CD4-positive, alpha-beta T cell treated with Interleukin-12 subunit alpha and Interleukin-12 subunit beta, for 1 hour (primary cell): ENCODE results near the gene AFM.

Source experiments
- DNase-seq: peaks from one replicate; pipeline ENCODE4 v3.0.0-alpha.2; 2020

AFM gene, protein sequence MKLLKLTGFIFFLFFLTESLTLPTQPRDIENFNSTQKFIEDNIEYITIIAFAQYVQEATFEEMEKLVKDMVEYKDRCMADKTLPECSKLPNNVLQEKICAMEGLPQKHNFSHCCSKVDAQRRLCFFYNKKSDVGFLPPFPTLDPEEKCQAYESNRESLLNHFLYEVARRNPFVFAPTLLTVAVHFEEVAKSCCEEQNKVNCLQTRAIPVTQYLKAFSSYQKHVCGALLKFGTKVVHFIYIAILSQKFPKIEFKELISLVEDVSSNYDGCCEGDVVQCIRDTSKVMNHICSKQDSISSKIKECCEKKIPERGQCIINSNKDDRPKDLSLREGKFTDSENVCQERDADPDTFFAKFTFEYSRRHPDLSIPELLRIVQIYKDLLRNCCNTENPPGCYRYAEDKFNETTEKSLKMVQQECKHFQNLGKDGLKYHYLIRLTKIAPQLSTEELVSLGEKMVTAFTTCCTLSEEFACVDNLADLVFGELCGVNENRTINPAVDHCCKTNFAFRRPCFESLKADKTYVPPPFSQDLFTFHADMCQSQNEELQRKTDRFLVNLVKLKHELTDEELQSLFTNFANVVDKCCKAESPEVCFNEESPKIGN

DNA sequence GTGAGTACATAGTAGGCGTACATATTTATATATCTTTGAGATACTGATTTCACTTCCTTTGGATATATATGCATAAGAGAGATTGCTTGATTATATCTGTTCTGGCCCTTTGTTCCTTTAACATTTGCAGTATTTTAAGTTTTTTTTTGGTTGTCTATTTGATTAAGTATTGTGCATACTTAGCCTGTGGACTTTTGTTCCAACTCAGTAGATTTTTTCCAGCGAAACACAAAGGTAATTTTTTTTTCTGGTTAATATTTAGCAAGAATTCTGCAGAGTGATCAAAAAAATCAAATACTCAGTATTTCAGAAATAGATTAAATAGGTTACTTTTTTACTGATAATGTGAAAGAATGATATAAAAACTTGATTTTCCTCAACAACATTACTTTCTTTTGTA is at the start of gene AFM:
Gene AFM, plus strand, starts transcription at position 388 of the 400 bp plus-strand sequence. CDS start 31 bp downstream, outside the sequence.
- DNase-seq = no peak

DNA sequence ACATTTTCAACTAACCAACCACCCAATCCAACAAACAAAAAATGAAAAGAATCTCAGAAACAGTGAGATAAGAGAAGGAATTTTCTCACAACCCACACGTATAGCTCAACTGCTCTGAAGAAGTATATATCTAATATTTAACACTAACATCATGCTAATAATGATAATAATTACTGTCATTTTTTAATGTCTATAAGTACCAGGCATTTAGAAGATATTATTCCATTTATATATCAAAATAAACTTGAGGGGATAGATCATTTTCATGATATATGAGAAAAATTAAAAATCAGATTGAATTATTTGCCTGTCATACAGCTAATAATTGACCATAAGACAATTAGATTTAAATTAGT is 49.8 kb upstream of the AFM start:
- DNase-seq = no peak

DNA sequence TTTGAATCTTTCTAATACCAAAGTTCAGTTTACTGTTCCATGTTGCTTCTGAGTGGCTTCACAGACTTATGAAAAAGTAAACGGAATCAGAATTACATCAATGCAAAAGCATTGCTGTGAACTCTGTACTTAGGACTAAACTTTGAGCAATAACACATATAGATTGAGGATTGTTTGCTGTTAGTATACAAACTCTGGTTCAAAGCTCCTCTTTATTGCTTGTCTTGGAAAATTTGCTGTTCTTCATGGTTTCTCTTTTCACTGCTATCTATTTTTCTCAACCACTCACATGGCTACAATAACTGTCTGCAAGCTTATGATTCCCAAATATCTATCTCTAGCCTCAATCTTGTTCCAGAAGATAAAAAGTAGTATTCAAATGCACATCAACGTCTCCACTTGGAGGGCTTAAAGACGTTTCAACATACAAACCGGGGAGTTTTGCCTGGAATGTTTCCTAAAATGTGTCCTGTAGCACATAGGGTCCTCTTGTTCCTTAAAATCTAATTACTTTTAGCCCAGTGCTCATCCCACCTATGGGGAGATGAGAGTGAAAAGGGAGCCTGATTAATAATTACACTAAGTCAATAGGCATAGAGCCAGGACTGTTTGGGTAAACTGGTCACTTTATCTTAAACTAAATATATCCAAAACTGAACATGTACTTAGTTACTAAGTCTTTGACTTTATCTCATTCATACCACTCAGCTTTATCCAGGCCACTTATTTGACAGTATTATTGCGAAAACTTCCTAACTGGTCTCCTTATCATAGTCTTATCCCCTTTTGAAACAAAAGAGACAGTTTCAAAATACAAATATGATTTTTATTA is 49.2 kb upstream of the AFM start:
- DNase-seq = no peak

DNA sequence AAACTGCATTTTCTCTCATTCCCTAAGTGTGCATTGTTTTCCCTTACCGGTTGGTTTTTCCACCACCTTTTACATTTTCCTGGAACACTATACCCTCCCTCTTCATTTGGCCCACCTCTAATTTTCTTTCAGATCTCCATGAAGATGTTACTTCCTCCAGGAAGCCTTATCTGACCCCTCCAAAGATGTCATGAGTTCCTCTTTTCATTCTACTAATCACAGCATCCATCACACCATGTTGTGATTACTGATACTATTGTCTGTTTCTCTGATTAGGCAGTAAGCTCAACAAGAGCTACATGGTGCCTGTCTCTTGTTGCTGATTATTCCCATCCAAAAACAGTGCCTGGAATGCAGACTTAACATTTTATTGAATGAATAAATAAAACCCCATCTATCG is 48.4 kb upstream of the AFM start:
- DNase-seq = no peak

DNA sequence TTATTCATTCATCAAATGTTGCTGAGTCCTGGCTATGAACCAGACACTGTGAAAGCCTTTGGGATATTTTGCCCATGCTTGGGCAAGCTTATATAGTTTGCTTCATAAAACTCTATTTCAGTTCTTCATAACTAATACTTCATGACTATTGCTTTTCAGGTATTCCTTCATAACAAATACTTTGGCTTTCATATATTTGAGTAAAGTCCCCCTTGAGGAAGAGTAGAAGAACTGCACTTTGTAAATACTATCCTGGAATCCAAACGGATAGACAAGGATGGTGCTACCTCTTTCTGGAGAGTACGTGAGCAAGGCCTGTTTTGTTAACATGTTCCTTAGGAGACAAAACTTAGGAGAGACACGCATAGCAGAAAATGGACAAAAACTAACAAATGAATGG is 47.2 kb upstream of the AFM start:
- DNase-seq = no peak

DNA sequence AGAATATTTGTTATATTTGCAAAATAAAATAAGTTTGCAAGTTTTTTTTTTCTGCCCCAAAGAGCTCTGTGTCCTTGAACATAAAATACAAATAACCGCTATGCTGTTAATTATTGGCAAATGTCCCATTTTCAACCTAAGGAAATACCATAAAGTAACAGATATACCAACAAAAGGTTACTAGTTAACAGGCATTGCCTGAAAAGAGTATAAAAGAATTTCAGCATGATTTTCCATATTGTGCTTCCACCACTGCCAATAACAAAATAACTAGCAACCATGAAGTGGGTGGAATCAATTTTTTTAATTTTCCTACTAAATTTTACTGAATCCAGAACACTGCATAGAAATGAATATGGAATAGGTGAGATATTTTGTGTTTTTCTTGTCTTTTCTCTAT is 45.6 kb upstream of the AFM start, which contains the start of gene AFP:
Gene AFP, plus strand, starts transcription at position 238 of the 400 bp plus-strand sequence. Its CDS starts 42 bp downstream, at position 280.
- DNase-seq = no peak

DNA sequence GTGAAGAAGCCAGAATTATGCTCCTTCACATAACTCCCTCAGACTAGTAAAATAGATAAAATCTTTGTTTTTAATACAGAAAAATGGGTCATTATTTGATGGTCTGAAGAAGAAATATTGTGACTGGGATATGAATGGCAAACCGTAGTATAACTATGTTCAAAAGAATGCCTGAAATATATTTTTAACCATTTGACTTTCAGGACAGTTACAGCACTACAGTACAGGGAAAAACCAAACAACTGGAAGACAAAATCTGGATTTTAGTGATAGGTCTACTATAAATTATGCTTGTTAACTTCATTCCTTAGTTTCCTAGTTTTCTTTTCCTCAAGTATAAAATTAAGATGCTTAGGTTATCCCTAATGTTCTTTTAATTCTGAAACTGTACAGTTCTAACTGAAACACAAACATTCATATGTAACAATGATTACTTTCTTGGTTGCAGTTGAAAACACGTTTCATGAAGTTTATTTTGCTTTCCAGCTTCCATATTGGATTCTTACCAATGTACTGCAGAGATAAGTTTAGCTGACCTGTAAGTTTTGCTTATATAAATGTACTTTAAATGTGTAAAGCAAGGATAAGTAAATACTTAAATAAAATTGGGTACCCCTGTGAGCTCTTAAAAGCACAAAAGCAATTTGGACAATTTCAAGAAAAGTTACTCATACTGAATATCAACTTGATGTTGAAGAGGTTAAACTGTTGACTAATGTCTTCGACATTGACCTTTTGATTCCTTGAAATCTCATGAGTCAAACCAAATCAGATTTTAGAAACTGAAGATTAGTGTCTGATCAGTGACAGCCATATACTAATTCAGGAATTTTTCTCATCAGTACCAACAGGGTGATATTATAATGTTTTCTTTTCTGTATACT is 44.6 kb upstream of the AFM start:
- no peak for DNase-seq

DNA sequence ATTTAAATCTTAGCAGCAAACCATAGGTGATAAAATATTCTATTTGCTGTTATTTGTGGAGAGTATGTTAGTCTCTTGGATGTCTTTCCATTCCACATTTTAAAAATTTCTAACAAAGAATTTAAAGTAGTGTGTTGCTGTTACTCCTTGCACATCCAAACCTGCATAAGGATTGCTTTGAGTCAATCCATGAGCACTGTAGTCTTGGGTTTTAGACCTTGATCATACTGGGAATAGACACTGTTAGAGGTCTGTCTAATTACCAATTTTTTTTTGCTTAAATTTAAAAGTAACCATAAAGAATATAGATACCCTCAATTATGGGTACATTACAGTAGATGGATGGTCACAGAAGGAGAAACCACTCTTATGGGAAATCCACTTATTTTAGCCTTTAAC is 44.0 kb upstream of the AFM start:
- DNase-seq = no peak

DNA sequence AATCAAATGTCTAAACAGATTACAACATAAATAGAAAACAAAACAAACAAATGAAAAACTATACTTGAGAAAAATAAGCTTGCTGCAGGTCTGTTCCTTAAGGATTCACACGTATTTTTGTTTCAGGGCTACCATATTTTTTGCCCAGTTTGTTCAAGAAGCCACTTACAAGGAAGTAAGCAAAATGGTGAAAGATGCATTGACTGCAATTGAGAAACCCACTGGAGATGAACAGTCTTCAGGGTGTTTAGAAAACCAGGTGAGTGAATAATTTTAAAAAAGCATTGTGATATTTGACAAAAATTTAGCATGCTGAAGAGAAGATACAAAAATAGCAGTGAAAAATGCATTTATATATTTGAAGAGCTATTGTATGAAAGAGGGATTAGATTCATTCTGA is 43.5 kb upstream of the AFM start:
- DNase-seq = no peak

DNA sequence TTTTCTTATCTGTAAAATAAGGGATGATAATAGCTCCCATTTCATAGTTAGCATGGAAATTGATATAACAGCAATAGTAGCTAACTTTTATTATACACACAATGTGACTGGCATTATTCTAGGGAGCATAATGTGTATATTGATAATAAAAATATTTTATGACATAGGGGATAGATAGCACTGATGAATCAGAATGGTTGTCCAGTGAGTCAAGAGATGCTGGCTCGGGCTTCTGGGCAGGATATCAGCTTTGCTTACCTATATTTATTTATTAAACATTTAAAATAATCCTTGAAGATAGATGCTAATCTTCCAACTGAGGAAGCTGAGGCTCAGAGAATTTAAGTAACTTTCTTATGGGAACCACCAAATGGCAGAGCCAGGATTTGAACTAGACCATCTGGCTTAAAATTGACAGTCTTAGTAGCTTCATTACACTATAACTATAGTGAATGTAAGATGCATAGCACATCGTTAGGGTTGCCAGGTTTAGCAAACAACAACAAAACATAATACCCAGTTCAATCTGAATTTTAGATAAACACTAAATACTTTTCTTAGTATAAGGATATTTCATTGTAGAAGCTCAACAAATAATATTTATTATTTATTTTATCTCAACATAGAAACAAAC is 42.8 kb upstream of the AFM start:
- DNase-seq = no peak

DNA sequence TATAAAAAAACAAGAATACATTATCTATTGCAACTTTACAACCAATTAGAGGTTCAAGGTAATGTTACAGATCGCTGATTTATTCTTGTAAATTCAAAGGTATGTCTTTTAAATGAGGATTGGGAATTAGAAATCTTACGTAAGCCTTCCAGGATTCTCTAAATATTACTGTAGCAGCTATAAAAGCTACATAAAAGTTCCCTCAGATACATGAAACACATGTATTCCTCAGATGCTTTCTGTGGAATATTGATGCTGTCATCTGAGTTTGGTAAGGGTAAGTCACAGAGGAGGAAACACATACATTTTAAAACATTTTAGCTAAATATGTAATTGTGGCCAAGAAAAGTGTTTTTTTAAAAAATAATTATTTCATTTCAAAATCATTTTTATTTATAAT is 42.1 kb upstream of the AFM start:
- DNase-seq = no peak

DNA sequence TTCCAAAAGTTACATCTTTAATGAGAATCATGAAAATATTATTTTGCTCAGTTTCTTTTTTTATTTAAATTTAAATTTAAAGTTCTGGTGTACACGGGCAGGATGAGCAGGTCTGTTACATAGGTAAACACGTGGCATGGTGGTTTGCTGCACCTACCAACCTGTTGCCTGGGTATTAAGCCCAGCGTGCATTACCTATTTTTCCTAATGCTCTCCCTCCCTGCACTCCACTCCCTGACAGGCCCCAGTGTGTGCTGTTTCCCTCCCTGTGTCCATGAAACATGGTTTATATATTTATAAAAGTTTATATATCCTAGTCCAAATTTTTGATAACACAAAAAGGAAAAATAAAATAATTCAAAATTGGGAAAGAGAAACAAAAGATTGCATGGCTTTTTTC is 41.6 kb upstream of the AFM start:
- DNase-seq = no peak

DNA sequence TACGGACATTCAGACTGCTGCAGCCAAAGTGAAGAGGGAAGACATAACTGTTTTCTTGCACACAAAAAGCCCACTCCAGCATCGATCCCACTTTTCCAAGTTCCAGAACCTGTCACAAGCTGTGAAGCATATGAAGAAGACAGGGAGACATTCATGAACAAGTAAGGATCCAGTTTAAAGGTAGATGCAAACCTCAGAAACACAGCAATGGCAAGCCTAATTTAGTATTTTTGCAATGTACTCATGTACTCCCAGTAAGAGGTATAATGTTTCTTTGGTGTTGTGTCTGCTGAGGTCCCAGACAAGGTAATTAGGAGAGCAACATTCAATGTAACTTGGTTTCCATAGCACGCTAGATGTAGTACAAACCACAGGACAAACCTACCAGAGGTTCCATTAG is 40.9 kb upstream of the AFM start:
- DNase-seq = no peak

DNA sequence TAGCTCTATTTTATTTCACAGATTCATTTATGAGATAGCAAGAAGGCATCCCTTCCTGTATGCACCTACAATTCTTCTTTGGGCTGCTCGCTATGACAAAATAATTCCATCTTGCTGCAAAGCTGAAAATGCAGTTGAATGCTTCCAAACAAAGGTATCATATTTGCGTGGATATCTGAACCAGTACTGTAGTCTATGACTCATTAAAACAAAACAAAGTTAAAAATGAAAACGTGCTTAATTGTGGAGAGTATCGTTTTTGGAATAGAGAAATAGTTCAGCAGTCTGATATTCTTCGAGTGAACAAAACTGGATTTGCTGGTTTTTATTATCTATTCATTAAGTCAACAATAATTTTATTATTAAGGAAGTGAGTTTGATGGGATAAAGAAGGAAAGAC is 39.3 kb upstream of the AFM start:
- DNase-seq = no peak

DNA sequence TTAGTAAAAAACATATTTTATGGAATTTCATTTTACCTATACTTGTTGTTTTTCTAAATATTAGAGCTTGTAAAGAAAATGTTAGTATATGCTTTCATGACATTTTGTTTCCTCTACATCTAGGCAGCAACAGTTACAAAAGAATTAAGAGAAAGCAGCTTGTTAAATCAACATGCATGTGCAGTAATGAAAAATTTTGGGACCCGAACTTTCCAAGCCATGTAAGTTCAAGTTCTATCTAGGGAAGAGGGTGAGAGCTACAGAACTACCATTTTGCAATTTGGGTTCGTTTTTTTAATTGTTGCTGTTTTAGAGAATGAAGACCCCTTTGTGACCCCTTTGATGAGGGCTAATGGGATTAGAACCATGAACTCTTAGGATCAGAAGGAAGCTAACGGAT is 38.3 kb upstream of the AFM start:
- DNase-seq = no peak

DNA sequence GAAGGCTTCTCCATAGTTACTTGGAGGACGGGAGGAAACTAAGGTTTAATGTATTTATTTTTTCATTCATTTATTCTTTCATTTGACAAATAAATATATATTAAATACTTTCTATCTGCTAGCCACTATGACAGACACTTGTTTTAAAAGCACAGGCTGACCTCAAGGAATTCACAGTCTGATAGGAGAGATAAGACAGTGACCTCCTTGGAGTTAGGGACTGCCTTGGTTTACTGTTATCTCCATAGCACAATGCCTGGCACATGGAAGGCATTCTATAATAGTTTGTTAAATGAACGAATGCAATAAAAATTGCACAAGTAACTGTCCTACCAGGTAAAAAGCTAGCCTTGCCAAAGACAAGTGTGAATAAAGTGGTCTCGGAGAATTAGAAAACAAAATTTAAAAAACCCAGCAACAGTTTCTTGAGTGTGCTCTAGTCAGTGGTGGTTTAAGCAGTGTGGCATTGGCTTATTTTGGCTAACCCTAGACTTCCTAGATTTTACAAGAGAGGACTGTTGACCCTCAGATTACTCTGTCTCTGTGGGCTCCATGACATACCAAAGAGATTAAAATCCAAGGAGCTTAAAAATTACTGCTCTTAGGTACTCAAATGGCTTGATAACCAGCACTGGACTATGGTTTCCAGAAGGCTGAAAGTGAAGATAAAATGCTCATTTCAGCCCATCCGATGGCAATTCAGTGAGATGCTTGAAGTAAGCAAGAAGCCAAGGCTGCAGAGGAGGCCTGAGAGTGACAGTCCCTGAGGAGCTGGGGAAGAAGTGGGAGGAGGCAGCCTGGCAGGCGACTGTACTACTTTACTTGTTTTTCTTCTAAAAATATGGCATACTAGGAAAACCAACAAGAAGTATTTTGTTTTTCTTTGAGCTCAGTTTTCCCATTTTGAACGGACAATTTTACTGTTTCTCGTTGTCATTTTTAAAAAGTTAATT is 35.9 kb upstream of the AFM start:
- no peak for DNase-seq

DNA sequence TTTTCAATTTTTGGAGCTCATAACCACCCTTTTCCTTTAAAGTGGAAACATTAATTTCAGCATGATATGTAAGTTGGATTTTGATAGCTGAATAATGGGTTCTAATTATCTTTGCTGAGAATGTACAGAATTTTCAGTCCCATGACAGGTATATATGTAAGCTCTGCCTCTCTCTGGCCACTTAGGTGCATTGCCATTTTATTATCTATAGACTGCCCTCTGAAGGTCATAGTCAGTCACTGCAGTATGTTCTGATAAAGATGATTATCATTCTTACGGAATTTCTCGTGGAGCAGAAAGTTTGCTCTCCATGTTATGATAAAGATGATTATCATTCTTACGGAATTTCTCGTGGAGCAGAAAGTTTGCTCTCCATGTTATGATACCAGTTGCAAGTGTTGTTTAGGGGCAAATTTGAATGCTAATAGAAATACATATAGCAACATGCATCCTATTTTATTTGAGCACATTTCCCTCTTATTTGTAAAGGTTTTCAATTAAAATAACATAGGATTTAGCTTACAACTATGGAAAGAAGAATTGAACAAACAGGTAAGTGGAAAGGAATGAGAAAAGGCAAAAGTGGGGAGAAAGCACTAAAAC is 35.1 kb upstream of the AFM start:
- DNase-seq = peak; percentile 25

DNA sequence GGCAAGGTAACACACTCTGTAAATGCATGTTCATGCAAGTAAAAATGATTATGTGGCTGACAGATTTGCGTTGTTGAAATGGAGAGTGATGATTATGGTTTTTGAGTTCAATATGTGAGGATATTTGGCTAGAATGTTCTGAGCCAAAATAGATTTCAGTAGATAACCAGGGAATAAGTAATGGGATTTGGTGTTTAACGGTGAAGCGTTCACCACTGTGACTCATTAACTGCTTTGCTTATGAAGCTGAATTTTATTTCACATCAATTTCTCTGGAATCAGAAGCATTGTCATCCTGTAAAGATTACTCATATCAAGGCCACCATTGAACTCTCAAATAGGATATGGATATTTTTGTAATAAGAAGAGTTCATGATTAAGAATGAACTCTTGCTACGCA is 33.9 kb upstream of the AFM start:
- DNase-seq = no peak

DNA sequence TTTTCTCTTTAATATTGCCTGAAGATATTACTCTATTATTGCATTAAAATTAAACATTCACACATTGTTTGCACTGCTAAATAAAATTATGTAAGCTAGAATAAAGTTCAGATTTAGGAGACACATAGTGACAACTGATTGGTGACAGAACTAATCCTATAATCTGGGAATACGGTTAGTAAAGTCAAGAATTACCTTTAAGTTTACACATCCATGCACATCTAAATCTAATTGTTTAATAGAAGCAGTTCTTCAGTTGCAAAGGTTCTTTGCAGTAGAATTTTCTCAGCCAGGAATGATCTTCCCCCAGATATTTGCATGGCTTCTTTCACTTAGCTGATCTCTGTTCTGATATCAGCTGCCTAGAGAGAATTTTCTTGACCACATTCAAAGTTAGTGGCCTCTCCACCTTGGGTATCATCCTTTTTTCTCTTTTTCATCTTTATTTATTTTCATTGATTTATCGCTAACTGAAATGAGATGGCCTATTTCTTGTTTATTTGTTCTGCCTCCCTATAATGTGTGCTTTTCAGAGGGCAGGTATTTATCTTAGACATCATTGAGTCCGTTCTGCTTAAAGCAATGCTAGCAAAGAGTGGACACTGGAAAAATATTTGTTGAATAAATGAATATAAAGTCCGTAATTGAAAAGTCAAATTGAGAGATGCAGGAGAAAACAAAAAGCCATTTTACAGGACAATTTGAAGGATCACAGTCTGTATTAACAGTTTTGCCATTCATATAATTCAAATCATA is 32.9 kb upstream of the AFM start:
- no peak for DNase-seq
